ENCODE data around the gene ZNF580. TPM values are rescaled to one million over a fixed set of nuclear protein-coding genes. Genes with fewer than 3 reads are reported as not detected.

The ZNF580 gene
- total and polyA plus RNA-seq, 7 donors, result 10.4 to 45.5 (median 24.0) TPM

DNA sequence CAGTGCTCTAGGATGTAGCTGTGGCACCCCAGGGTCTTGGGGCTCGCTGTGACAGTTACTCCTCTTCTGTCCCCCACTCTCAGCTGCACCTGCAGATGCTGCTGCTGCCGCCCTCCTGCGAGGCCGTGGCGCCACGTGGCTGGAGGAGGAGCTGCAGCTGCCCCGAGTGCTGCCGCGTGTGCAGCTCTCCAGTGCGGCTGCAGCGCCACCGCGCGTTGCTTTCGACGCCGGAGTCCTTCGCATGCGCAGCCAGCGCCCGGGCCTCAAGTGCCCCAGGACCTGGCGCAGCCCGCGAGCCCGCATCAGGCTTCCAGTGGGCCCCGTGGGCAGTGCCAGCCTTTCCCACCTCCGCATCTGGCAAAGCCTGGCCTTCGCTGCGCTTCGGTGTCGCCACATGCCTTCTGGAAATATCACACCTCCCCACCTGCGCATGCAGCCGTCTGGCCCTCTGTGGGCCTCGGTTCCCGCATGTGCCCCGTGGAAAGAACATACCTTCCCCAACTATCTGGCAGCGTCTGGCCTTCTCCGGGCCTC is 692 bp upstream of the ZNF580 start:
- H3K36me3 ChIP-seq, result peaks cover 0 to 12% (median under 1%) of the 10 kb centered on the region in 4 donors
- TF ChIP-seq POLR2A (IDR thresholded peaks at IDR 0.05) (no peak), POLR2AphosphoS5 (IDR thresholded peaks at IDR 0.05) (peak in 2 of 4 donors; percentile 8 to 37)
- TF ChIP-seq, protein P1, sequence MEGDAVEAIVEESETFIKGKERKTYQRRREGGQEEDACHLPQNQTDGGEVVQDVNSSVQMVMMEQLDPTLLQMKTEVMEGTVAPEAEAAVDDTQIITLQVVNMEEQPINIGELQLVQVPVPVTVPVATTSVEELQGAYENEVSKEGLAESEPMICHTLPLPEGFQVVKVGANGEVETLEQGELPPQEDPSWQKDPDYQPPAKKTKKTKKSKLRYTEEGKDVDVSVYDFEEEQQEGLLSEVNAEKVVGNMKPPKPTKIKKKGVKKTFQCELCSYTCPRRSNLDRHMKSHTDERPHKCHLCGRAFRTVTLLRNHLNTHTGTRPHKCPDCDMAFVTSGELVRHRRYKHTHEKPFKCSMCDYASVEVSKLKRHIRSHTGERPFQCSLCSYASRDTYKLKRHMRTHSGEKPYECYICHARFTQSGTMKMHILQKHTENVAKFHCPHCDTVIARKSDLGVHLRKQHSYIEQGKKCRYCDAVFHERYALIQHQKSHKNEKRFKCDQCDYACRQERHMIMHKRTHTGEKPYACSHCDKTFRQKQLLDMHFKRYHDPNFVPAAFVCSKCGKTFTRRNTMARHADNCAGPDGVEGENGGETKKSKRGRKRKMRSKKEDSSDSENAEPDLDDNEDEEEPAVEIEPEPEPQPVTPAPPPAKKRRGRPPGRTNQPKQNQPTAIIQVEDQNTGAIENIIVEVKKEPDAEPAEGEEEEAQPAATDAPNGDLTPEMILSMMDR (IDR thresholded peaks at IDR 0.05), result peak; percentile 24 to 43 (median 34)
- intact Hi-C loops (cut with DNase I), result no loop called here
- DNase-seq, result peak; percentile 83
- 27 to 45% methylated on average over 38 of the region's 38 CpGs for WGBS, 2 donors
- H3K27me3 ChIP-seq, result no peaks in the 10 kb centered on the region
- peak overlapping the region; percentile 78 to 99 (median 85) for H3K4me3 ChIP-seq
- H3K9me3 ChIP-seq, result no peaks in the 10 kb centered on the region
- peak overlapping the region; percentile 84 to 98 (median 97) for H3K27ac ChIP-seq
- peaks cover 0 to 86% (median 80%) of the 10 kb centered on the region in 4 donors for H3K4me1 ChIP-seq

DNA sequence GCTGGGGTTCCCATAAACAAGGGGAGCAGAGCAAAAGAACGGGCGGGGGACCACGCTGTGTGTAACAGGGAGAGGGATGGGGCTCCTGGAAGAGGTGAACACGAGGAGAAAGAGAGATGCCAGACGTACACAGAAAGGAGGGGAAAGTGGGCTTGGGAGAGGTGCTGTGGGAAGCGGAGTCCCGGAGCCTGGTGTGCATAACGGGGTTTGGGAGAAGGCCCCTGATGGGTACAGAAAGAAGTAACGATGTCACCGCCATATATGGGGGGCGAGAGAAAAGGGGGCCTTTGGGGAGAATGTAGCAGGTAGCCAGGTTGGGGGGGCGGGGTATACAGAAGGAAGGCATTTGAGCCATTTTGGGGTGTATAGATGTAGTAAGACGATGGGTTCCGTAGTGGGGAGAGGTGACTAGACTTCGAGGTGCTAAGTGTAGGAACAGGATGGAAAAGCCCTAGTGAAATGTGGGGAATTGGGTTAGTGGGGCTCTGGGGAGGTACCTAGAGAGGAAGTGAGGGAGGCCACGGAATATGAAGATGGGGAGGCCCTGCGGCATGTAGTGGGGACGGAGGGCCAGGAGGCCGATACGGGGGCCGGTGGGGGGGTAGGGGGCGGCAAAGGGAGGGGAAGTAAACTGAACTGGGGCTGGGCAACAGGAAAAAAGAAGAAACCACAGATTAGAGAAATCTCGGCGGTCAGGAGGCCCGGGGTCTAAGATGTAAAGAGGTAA is 787 bp downstream of the ZNF580 start:
- Histone ChIP-seq H3K4me1 (peaks cover 0 to 75% (median 70%) of the 10 kb centered on the region in 4 donors), H3K36me3 (peaks cover 0 to 23% (median 2%) of the 10 kb centered on the region in 4 donors)
- peak; percentile 75 for DNase-seq

DNA sequence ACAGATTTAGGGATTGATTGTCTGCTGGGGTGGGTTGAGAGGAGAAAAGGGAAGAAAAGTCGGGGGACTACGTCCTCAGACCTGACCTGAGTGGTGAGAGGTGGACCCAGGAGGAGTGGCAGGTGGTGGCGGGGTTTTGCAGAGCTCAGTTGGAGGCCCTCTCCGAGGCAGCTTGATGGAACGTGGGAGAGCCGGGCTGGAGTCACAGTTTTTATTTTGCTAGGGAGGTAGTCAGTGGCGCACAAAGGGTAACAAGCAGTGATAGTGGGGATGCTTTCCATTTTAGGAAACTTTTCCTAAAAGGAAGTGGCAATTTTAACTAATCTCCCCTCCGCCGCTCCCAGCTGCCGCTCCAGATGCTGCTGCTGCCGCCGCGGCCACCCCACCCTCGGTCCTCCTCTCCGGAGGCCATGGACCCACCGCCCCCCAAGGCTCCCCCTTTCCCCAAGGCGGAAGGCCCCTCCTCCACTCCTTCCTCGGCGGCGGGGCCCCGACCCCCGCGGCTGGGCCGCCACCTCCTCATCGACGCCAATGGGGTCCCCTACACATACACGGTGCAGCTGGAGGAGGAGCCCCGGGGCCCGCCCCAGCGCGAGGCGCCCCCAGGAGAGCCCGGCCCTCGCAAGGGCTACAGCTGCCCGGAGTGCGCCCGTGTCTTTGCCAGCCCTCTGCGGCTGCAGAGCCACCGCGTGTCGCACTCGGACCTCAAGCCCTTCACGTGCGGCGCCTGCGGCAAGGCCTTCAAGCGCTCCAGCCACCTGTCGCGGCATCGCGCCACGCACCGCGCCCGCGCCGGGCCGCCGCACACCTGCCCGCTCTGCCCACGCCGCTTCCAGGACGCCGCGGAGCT is 1.6 kb downstream of the ZNF580 start:
- intact Hi-C loops (cut with DNase I), result no loop called here
- Histone ChIP-seq H3K27me3 (no peaks in the 10 kb centered on the region), H3K36me3 (peaks cover 0 to 23% (median 2%) of the 10 kb centered on the region in 4 donors), H3K27ac (peak overlapping the region; percentile 84 to 98 (median 97)), H3K9me3 (no peaks in the 10 kb centered on the region), H3K4me1 (peaks cover 0 to 74% (median 69%) of the 10 kb centered on the region in 4 donors), H3K4me3 (peak overlapping the region; percentile 78 to 99 (median 85))
- peak; percentile 72 for DNase-seq
- TF ChIP-seq POLR2AphosphoS5 (IDR thresholded peaks at IDR 0.05) (peak in 1 of 4 donors; percentile 4), EP300 (IDR thresholded peaks at IDR 0.05) (no peak)
- 0 to 1% methylated on average over 65 of the region's 65 CpGs for WGBS, 2 donors

More for the DNA sequence above, 787 bp downstream of the ZNF580 start:
- Histone ChIP-seq H3K27me3 (no peaks in the 10 kb centered on the region), H3K9me3 (no peaks in the 10 kb centered on the region), H3K4me3 (peak overlapping the region; percentile 78 to 99 (median 85)), H3K27ac (peak overlapping the region; percentile 84 to 98 (median 97))
- intact Hi-C loops (cut with DNase I), result no loop called here
- TF ChIP-seq POLR2AphosphoS5 (IDR thresholded peaks at IDR 0.05) (peak in 2 of 4 donors; percentile 17 to 27), POLR2A (IDR thresholded peaks at IDR 0.05) (no peak)
- WGBS, 2 donors, result 1 to 2% methylated on average over 25 of the region's 25 CpGs

DNA sequence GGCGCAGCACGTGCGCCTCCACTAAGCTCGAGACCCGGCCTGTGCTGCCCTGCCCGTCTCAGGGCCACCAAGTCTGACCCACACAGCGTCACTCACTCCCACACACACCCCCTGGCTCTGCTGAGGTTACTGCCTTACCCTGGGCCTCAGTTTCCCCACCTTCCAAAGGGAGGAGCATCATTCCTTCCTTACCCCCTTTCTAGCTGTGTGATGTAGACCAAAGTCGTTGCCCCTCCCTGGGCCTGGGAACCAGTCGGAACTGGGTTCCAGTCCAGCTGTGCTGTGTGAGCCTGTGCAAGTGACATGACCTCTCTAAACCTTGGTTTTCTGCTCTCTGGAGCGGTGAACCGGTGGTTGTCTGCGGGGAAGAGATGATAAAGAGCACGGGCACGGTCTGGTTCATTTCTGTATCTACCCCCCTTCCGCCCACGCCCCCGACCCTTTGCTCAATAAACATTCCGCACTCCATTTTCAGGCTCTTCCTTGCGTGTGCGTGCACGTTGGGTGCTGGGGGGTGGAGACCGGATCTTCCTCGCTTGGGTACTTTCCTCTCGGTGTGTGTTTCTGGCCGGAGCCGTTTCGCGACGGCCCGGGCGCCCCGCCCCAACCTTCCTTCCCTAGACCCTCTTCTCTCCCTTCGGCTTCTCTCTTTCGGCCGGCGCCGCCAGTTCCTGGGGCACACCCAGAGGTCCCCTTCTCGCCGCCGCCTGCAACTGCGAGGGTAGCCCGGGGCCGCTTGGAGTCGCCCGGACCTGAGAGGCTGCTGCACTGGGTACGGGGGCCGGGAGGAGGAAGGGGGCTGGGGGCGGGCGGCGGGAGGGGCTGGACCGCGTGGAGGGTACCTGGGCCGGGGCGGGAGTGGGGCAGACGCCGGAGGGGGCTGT is 2.4 kb downstream of the ZNF580 start, which contains the start of gene ZNF581:
Gene ZNF581 (plus strand): TSS at position 647 of the 884 bp plus-strand sequence. CDS start 923 bp downstream, outside the sequence.
- H3K9me3 ChIP-seq, result no peaks in the 10 kb centered on the region
- WGBS, 2 donors, result 1 to 2% methylated on average over 56 of the region's 56 CpGs
- no peaks in the 10 kb centered on the region for H3K27me3 ChIP-seq
- peak within 1 kb of the TSS; percentile 78 to 99 (median 85) for H3K4me3 ChIP-seq
- TF ChIP-seq EP300 (IDR thresholded peaks at IDR 0.05) (no peak), POLR2AphosphoS5 (IDR thresholded peaks at IDR 0.05) (peak; percentile 26 to 68 (median 52))
- intact Hi-C loops (cut with DNase I), result no loop called here
- peaks cover 0 to 69% (median 68%) of the 10 kb centered on the region in 4 donors for H3K4me1 ChIP-seq
- peak within 1 kb of the TSS; percentile 84 to 98 (median 97) for H3K27ac ChIP-seq
- peak; percentile 88 for DNase-seq
- peaks cover 0 to 20% (median 2%) of the 10 kb centered on the region in 4 donors for H3K36me3 ChIP-seq

- Histone ChIP-seq H3K4me1 (peaks cover 0 to 75% (median 68%) of the 10 kb centered on the region in 4 donors), H3K27ac (peak overlapping the region; percentile 84 to 98 (median 97))
- WGBS, 2 donors, result 0 to 1% methylated on average over 15 of the region's 15 CpGs
These were observed 3.0 kb downstream of the ZNF580 start for GRCh38 chr19:55643887-55644176.

More at GRCh38 chr19:55643887-55644176, 3.0 kb downstream of the ZNF580 start:
- Histone ChIP-seq H3K27me3 (no peaks in the 10 kb centered on the region), H3K36me3 (peaks cover 0 to 16% (median 2%) of the 10 kb centered on the region in 4 donors), H3K4me3 (peak overlapping the region; percentile 78 to 99 (median 85)), H3K9me3 (no peaks in the 10 kb centered on the region)
- DNase-seq, result no peak
- intact Hi-C loops (cut with DNase I), result no loop called here
- TF ChIP-seq POLR2A (IDR thresholded peaks at IDR 0.05) (no peak), EP300 (IDR thresholded peaks at IDR 0.05) (no peak), POLR2AphosphoS5 (IDR thresholded peaks at IDR 0.05) (no peak)
- TF ChIP-seq, protein P1 (IDR thresholded peaks at IDR 0.05), result no peak

Data from sigmoid colon (tissue), 7 donors.